B cell (primary cell): ENCODE results near the gene GARRE1. TPM values are rescaled to one million over a fixed set of nuclear protein-coding genes. Genes with fewer than 3 reads are reported as not detected.

ENCODE experiments used
- ATAC-seq: fragments of 200-7000 bp; cut with Tn5 transposase; one replicate; pipeline ENCODE4 v1.10.0; 2021; ENCODE audit warnings: low read depth, mild to moderate bottlenecking, moderate number of reproducible peaks, moderate library complexity
- CTCF ChIA-PET: fragments of 350-600 bp; sonication (Branson Sonifier 250); formaldehyde crosslinking; loops from one replicate; lab custom pipeline; 2021; ENCODE audit warnings: antibody characterized with exemption, inconsistent platforms; lab: Charles Lee
- POLR2A ChIA-PET: fragments of 350-600 bp; sonication (Branson Sonifier 250); formaldehyde crosslinking; loops from one replicate; lab custom pipeline; 2021; ENCODE audit warnings: antibody characterized with exemption; lab: Charles Lee
- DNase-seq: peaks from one replicate; pipeline ENCODE4 v3.0.0; 2013
- H2AFZ ChIP-seq: 2 replicates; pipeline ENCODE4 v1.6.1; 2012; ENCODE audit warnings: mild to moderate bottlenecking, low read depth, low read length; ENCODE audit not compliant: insufficient read depth, poor library complexity, severe bottlenecking
- H3K27ac ChIP-seq, 2 donors: 1 replicate in 1 of 2; 2 replicates in 1 of 2; pipeline ENCODE4 v1.5.1; 2012 to 2013; ENCODE audit warnings: low read length in 2 of 2, mild to moderate bottlenecking in 2 of 2, moderate library complexity in 1 of 2
- H3K27me3 ChIP-seq, 4 experiments: fragments of 200-600 bp in 1 of 4; sonication (generic) in 1 of 4; replicated peaks in 1 of 4; 1 replicate in 2 of 4; 2 replicates in 2 of 4; pipeline versions ENCODE4 v1.6.1 to v1.7.0; 2013 to 2016; ENCODE audit warnings: low read length in 3 of 4, mild to moderate bottlenecking in 2 of 4, mixed read lengths in 1 of 4, moderate library complexity in 1 of 4; ENCODE audit not compliant: insufficient read depth in 4 of 4, control insufficient read depth in 3 of 4; ENCODE audit errors: control extremely low read depth in 1 of 4
- H3K36me3 ChIP-seq, 2 experiments: replicated peaks in 1 of 2; 1 replicate in 1 of 2; 2 replicates in 1 of 2; pipeline versions ENCODE4 v1.6.1 to v1.7.1; 2013; ENCODE audit warnings: low read length in 1 of 2; ENCODE audit not compliant: insufficient read depth in 2 of 2, control insufficient read depth in 1 of 2; ENCODE audit errors: control extremely low read depth in 1 of 2, extremely low read depth in 1 of 2
- H3K4me1 ChIP-seq, 2 donors: fragments of 200-600 bp in 1 of 2; sonication (generic) in 1 of 2; 1 replicate in 1 of 2; 2 replicates in 1 of 2; pipeline versions ENCODE4 v1.5.1 to v1.6.1; 2013 to 2017; ENCODE audit warnings: low read length in 2 of 2; ENCODE audit not compliant: control insufficient read depth in 2 of 2, insufficient read depth in 2 of 2
- H3K4me2 ChIP-seq: replicated peaks from 2 replicates; pipeline ENCODE3; 2012; ENCODE audit warnings: mild to moderate bottlenecking, low read depth, low read length; ENCODE audit not compliant: poor library complexity, severe bottlenecking
- H3K4me3 ChIP-seq, 5 experiments: fragments of 200-600 bp in 1 of 5; sonication (generic) in 1 of 5; 1 replicate in 3 of 5; 2 replicates in 2 of 5; pipeline versions ENCODE4 v1.5.1 to v1.7.0; 2011 to 2016; ENCODE audit warnings: low read length in 4 of 5, mild to moderate bottlenecking in 4 of 5, low read depth in 2 of 5, control low read depth in 1 of 5, moderate library complexity in 1 of 5; ENCODE audit not compliant: insufficient read depth in 1 of 5; ENCODE audit errors: control extremely low read depth in 1 of 5, extremely low read depth in 1 of 5
- H3K79me2 ChIP-seq: fragments of 200-600 bp; sonication (generic); one replicate; pipeline ENCODE4 v1.6.0; 2016; ENCODE audit warnings: low read length; ENCODE audit not compliant: control insufficient read depth, insufficient read depth
- H3K9ac ChIP-seq: fragments of 200-600 bp; sonication (generic); 2 replicates; pipeline ENCODE4 v1.6.1; 2017; ENCODE audit warnings: mild to moderate bottlenecking, low read length, moderate library complexity
- H3K9me3 ChIP-seq, 3 donors: one replicate each; pipeline versions ENCODE4 v1.6.1 to v1.7.1; 2013; ENCODE audit warnings: low read length in 2 of 3; ENCODE audit not compliant: control insufficient read depth in 2 of 3, insufficient read depth in 1 of 3; ENCODE audit errors: control extremely low read depth in 1 of 3
- H4K20me1 ChIP-seq: 2 replicates; pipeline ENCODE4 v1.6.0; 2012; ENCODE audit warnings: mild to moderate bottlenecking, low read length; ENCODE audit not compliant: insufficient read depth, control insufficient read depth, poor library complexity, severe bottlenecking
- H3K27ac Mint-ChIP-seq: one replicate; pipeline ENCODE4 v1.8.0; 2021; ENCODE audit warnings: mixed read lengths
- H3K27me3 Mint-ChIP-seq: one replicate; pipeline ENCODE4 v1.8.0; 2021; ENCODE audit warnings: mixed read lengths
- H3K4me1 Mint-ChIP-seq: one replicate; pipeline ENCODE4 v1.8.0; 2021; ENCODE audit warnings: mixed read lengths
- H3K4me3 Mint-ChIP-seq: one replicate; pipeline ENCODE4 v1.8.0; 2021; ENCODE audit warnings: mixed read lengths
- H3K9me3 Mint-ChIP-seq: one replicate; pipeline ENCODE4 v1.8.0; 2022; ENCODE audit warnings: mixed read lengths; ENCODE audit not compliant: insufficient read depth
- CTCF ChIP-seq: fragments of 200-600 bp; IDR thresholded peaks from one replicate; pipeline ENCODE4 v1.8.0; 2022; ENCODE audit warnings: antibody characterized with exemption, mild to moderate bottlenecking
- EZH2 ChIP-seq: IDR thresholded peaks from 2 replicates; pipeline ENCODE4 v1.6.1; 2012; ENCODE audit warnings: borderline replicate concordance, low read depth, mild to moderate bottlenecking, moderate library complexity, low read length; ENCODE audit not compliant: insufficient read depth, poor library complexity, severe bottlenecking
- WGBS: methylation state at CpG from one replicate; pipeline ENCODE4 v1.1.5; 2013; ENCODE audit warnings: missing lambda C conversion rate; ENCODE audit not compliant: insufficient coverage; 5-methylcytosine and 5-hydroxymethylcytosine counted together
- intact Hi-C: fragments of 100-400 bp; cut with micrococcal nuclease; formaldehyde crosslinking; loops from one replicate; pipeline ENCODE4 v1.10.0; 2022
- polyA plus RNA-seq: library from polyadenylated mRNA; depleted of rRNA; stranded (reverse); fragments of >200 nt; gene quantifications from 2 replicates; pipeline ENCODE4 v1.2.3, GENCODE V29; 2012
- total RNA-seq, 2 donors: library from RNA; stranded (reverse); fragments of 120-200 nt in 1 of 2; gene quantifications; 1 replicate in 1 of 2; 2 replicates in 1 of 2; pipeline versions ENCODE4 v1.2.3 to v1.2.4, GENCODE V29; 2013 to 2022

Gene GARRE1
- total and polyA plus RNA-seq, 2 donors (not counting 1 experiment from before 2014, with no cell fraction given) = 26.3 to 55.6 TPM

- ChIA-PET POLR2A (no interaction called here), CTCF (no interaction called here)
- Histone ChIP-seq H3K27ac (no peak overlapping the region), H2AFZ (no peak overlapping the region), H3K27me3 (no peaks in the 10 kb centered on the region), H3K9ac (no peak overlapping the region), H3K36me3 (peaks cover 4 to 23% of the 10 kb centered on the region in 2 experiments), H3K9me3 (no peaks in the 10 kb centered on the region), H3K79me2 (peaks cover 47% of the 10 kb centered on the region), H4K20me1 (peaks cover 25% of the 10 kb centered on the region), H3K4me2 (no peak overlapping the region), H3K4me3 (no peak overlapping the region), H3K4me1 (no peaks in the 10 kb centered on the region)
- no peaks in the 10 kb centered on the region for H3K9me3 Mint-ChIP-seq
- DNase-seq (no peak), ATAC-seq (no peak)
- no peak overlapping the region for H3K27ac Mint-ChIP-seq
- intact Hi-C loops = no loop called here
- no peak for TF ChIP-seq CTCF
- no peak overlapping the region for H3K4me3 Mint-ChIP-seq
- peaks cover 2% of the 10 kb centered on the region for H3K4me1 Mint-ChIP-seq
- WGBS = 97% methylated on average over 13 of the region's 13 CpGs
- H3K27me3 Mint-ChIP-seq = no peaks in the 10 kb centered on the region
Observed at GRCh38 chr19:34300380-34300779, 46.0 kb downstream of the GARRE1 start.

- DNase-seq (no peak), ATAC-seq (no peak)
- Mint-ChIP-seq H3K9me3 (no peaks in the 10 kb centered on the region), H3K27me3 (no peaks in the 10 kb centered on the region), H3K27ac (no peak overlapping the region), H3K4me3 (no peak overlapping the region), H3K4me1 (peaks cover 2% of the 10 kb centered on the region)
- H3K27me3 ChIP-seq = no peaks in the 10 kb centered on the region
- no peak overlapping the region for H2AFZ ChIP-seq
- peaks cover 48% of the 10 kb centered on the region for H3K79me2 ChIP-seq
- peaks cover 25% of the 10 kb centered on the region for H4K20me1 ChIP-seq
- no peaks in the 10 kb centered on the region for H3K9me3 ChIP-seq
- H3K4me3 ChIP-seq = no peak overlapping the region
- H3K27ac ChIP-seq = no peak overlapping the region
- intact Hi-C loops = no loop called here
- POLR2A ChIA-PET = no interaction called here
- CTCF ChIA-PET = no interaction called here
- no peak overlapping the region for H3K9ac ChIP-seq
- TF ChIP-seq EZH2 (no peak), CTCF (no peak)
- no peaks in the 10 kb centered on the region for H3K4me1 ChIP-seq
- H3K4me2 ChIP-seq = no peak overlapping the region
- H3K36me3 ChIP-seq = peaks cover 4 to 24% of the 10 kb centered on the region in 2 experiments
- WGBS = 100% methylated on average over 1 of the region's 3 CpGs
Observed at GRCh38 chr19:34300962-34301361, 46.6 kb downstream of the GARRE1 start.

Other genes starting within 250 kb of the GARRE1 start
- 139 and 163 TPM in 2 replicates for gene LSM14A, start 82.0 kb upstream of the GARRE1 start, total RNA-seq
- gene LSM14A, start 82.0 kb upstream of the GARRE1 start, polyA plus RNA-seq = 90.7 and 137 TPM in 2 replicates
- 99.3 and 102 TPM in 2 replicates for gene GPI, start 110.6 kb downstream of the GARRE1 start, total RNA-seq
- 60.4 and 74.5 TPM in 2 replicates for gene GPI, start 110.6 kb downstream of the GARRE1 start, polyA plus RNA-seq
- gene PDCD2L, start 149.8 kb downstream of the GARRE1 start, total RNA-seq = 11.3 and 12.6 TPM in 2 replicates
- gene PDCD2L, start 149.8 kb downstream of the GARRE1 start, polyA plus RNA-seq = 14.2 and 16.7 TPM in 2 replicates
- 74.5 and 74.9 TPM in 2 replicates for gene UBA2, start 173.8 kb downstream of the GARRE1 start, total RNA-seq
- 32.9 and 37.3 TPM in 2 replicates for gene UBA2, start 173.8 kb downstream of the GARRE1 start, polyA plus RNA-seq
- 0.15 and 0.30 TPM in 2 replicates for gene WTIP, start 227.2 kb downstream of the GARRE1 start, total RNA-seq
- gene WTIP, start 227.2 kb downstream of the GARRE1 start, polyA plus RNA-seq = 0.10 and 0.18 TPM in 2 replicates